Naive thymus-derived CD8-positive, alpha-beta T cell (primary cell): ENCODE measurements around the gene HUS1B. TPM values are rescaled to one million over a fixed set of nuclear protein-coding genes. Genes with fewer than 3 reads are reported as not detected.

Experiments used
- ATAC-seq, 2 donors: fragments of 150-1000 bp; cut with Tn5 transposase in 1 of 2; sonication (Bioruptor Pico), chemical (Tn5 transposase) in 1 of 2; 1 replicate in 1 of 2; 2 replicates in 1 of 2; pipeline ENCODE4 v1.10.0; 2021; ENCODE audit warnings: mild to moderate bottlenecking in 2 of 2, moderate library complexity in 2 of 2
- POLR2A ChIA-PET: fragments of 350-600 bp; sonication (Branson Sonifier 250); formaldehyde crosslinking; loops from one replicate; lab custom pipeline; 2021; ENCODE audit warnings: antibody characterized with exemption; lab: Charles Lee
- DNase-seq, 10 donors: peaks; one replicate each; pipeline versions ENCODE4 v3.0.0 to v3.0.0-alpha.2; 2020 to 2022
- H3K27ac Mint-ChIP-seq, 10 donors: one replicate each; pipeline ENCODE4 v1.8.0; 2020 to 2022; ENCODE audit warnings: mild to moderate bottlenecking in 10 of 10, mixed read lengths in 10 of 10, moderate library complexity in 4 of 10, inconsistent platforms in 1 of 10
- H3K27me3 Mint-ChIP-seq, 5 donors: one replicate each; pipeline ENCODE4 v1.8.0; 2021 to 2022; ENCODE audit warnings: mixed read lengths in 5 of 5
- H3K36me3 Mint-ChIP-seq, 3 donors: one replicate each; pipeline ENCODE4 v1.8.0; 2020 to 2022; ENCODE audit warnings: mixed read lengths in 3 of 3, mild to moderate bottlenecking in 2 of 3, inconsistent platforms in 1 of 3
- H3K4me1 Mint-ChIP-seq, 4 donors: one replicate each; pipeline ENCODE4 v1.8.0; 2021 to 2022; ENCODE audit warnings: mixed read lengths in 4 of 4
- H3K4me3 Mint-ChIP-seq, 10 donors: one replicate each; pipeline ENCODE4 v1.8.0; 2020 to 2022; ENCODE audit warnings: mild to moderate bottlenecking in 10 of 10, mixed read lengths in 10 of 10, moderate library complexity in 6 of 10, inconsistent platforms in 1 of 10
- H3K9me3 Mint-ChIP-seq, 9 donors: one replicate each; pipeline ENCODE4 v1.8.0; 2020 to 2022; ENCODE audit warnings: mixed read lengths in 9 of 9, mild to moderate bottlenecking in 3 of 9, inconsistent platforms in 1 of 9, moderate library complexity in 1 of 9
- polyA plus RNA-seq, 3 donors: library from polyadenylated mRNA; unstranded; fragments of 300-500 nt; fragmentation: Illumina TruSeq; gene quantifications; one replicate each; pipeline ENCODE4 v1.2.3, GENCODE V29; 2021
- total RNA-seq, 8 experiments: library from RNA in 2 of 8; stranded (reverse) in 2 of 8; gene quantifications; one replicate each; pipeline ENCODE4 v1.2.3 and lab custom pipeline; 2021 to 2026

HUS1B gene
- total and polyA plus RNA-seq, 5 experiments from 2014 or later: 0.58 to 2.5 (median 0.89) TPM

- H3K27ac Mint-ChIP-seq: peak overlapping the region in 2 of 10 donors; percentile 7 to 24
- no peak overlapping the region for H3K4me3 Mint-ChIP-seq
- no peak for ATAC-seq
- H3K27me3 Mint-ChIP-seq: no peaks in the 10 kb centered on the region
- H3K4me1 Mint-ChIP-seq: peaks cover 0 to 9% (median 0%) of the 10 kb centered on the region in 4 donors
- POLR2A ChIA-PET: no interaction called here
- DNase-seq: no peak
- H3K36me3 Mint-ChIP-seq: peaks cover 2 to 72% (median 24%) of the 10 kb centered on the region in 3 donors
- no peaks in the 10 kb centered on the region for H3K9me3 Mint-ChIP-seq
Observed at GRCh38 chr6:613981-614380, 42.9 kb downstream of the HUS1B start.

GRCh38 chr6:611928-612327 lies 45.0 kb downstream of the HUS1B start:
- H3K4me1 Mint-ChIP-seq: peaks cover 0 to 9% (median 0%) of the 10 kb centered on the region in 4 donors
- H3K36me3 Mint-ChIP-seq: peaks cover 10 to 74% (median 29%) of the 10 kb centered on the region in 3 donors
- POLR2A ChIA-PET: no interaction called here
- no peaks in the 10 kb centered on the region for H3K27me3 Mint-ChIP-seq
- ATAC-seq (no peak), DNase-seq (no peak)
- peak overlapping the region in 2 of 10 donors; percentile 58 to 68 for H3K27ac Mint-ChIP-seq
- no peaks in the 10 kb centered on the region for H3K9me3 Mint-ChIP-seq
- no peak overlapping the region for H3K4me3 Mint-ChIP-seq

GRCh38 chr6:610882-611281 lies 46.0 kb downstream of the HUS1B start:
- ATAC-seq: no peak
- POLR2A ChIA-PET: no interaction called here
- no peaks in the 10 kb centered on the region for H3K9me3 Mint-ChIP-seq
- H3K4me3 Mint-ChIP-seq: no peak overlapping the region
- H3K27ac Mint-ChIP-seq: peak overlapping the region in 2 of 10 donors; percentile 16 to 57
- peaks cover 0 to 9% (median 0%) of the 10 kb centered on the region in 4 donors for H3K4me1 Mint-ChIP-seq
- DNase-seq: no peak
- H3K36me3 Mint-ChIP-seq: peaks cover 19 to 79% (median 36%) of the 10 kb centered on the region in 3 donors
- no peaks in the 10 kb centered on the region for H3K27me3 Mint-ChIP-seq

DNA sequence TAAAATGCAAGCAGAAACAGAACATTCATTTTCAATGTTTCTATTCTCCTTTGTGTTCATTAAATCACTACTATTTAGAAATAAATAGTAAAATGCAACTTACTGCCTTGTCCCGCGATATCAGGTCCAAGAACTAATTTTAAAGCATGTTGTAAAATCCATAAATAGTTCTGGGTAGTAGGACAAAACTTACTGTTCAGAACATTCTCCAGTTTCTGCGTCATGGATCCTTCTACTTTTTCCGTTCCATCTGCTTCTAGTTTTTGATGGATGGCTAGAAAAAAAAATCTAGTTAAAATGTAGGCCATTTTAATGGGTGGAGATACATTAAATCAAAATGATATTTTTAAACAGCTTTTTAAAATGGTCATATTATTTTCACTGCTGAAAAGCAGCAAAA lies 47.0 kb downstream of the HUS1B start:
- DNase-seq (no peak), ATAC-seq (no peak)
- H3K4me3 Mint-ChIP-seq: no peak overlapping the region
- H3K27ac Mint-ChIP-seq: no peak overlapping the region
- peaks cover 20 to 74% (median 34%) of the 10 kb centered on the region in 3 donors for H3K36me3 Mint-ChIP-seq
- H3K27me3 Mint-ChIP-seq: no peaks in the 10 kb centered on the region
- POLR2A ChIA-PET: no interaction called here
- H3K4me1 Mint-ChIP-seq: peaks cover 0 to 9% (median 0%) of the 10 kb centered on the region in 4 donors
- H3K9me3 Mint-ChIP-seq: no peaks in the 10 kb centered on the region

DNA sequence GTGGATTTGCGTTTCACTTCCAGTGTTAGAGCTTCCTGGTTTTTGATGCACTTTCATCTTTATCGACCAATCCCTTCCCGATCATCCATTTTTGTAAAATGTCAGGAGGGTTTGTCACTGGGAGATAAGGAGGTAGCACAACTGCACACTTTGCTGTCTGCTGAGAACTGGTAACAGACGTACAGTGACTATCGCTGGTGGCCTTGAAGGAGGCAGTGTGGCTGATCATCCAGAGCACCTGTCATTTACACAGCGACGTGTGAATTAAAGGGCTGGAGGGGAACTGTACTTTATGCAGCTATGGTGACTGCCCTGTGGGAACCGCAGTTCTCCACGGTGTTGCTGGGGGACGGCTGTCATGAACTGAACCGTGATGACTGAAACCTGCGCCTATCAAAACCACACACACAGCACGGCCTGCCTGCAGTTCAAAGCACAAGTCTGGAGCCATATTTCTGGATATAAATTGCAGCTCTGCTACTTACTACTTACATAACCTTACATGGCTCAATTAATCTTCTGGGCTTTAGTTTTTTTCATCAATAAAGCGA lies 50.0 kb downstream of the HUS1B start:
- POLR2A ChIA-PET: no interaction called here
- peaks cover 20 to 66% (median 30%) of the 10 kb centered on the region in 3 donors for H3K36me3 Mint-ChIP-seq
- DNase-seq: no peak
- H3K4me1 Mint-ChIP-seq: peaks cover 0 to 10% (median 6%) of the 10 kb centered on the region in 4 donors
- no peak overlapping the region for H3K27ac Mint-ChIP-seq
- no peak for ATAC-seq
- H3K4me3 Mint-ChIP-seq: no peak overlapping the region
- H3K27me3 Mint-ChIP-seq: no peaks in the 10 kb centered on the region
- H3K9me3 Mint-ChIP-seq: no peaks in the 10 kb centered on the region

Other genes with a start within 250 kb of the HUS1B start
- 10 to 100 TPM; 34.7 to 40.3 TPM for gene EXOC2, start 36.0 kb upstream of the HUS1B start, total RNA-seq
- gene EXOC2, start 36.0 kb upstream of the HUS1B start, polyA plus RNA-seq: 10 to 100 TPM; 28.6 to 38.6 (median 36.7) TPM